Measurements from ENCODE around the gene NLRP5.
A peak's percentile ranks its signal among the peaks of the same experiment; 100 is the strongest.

DNA sequence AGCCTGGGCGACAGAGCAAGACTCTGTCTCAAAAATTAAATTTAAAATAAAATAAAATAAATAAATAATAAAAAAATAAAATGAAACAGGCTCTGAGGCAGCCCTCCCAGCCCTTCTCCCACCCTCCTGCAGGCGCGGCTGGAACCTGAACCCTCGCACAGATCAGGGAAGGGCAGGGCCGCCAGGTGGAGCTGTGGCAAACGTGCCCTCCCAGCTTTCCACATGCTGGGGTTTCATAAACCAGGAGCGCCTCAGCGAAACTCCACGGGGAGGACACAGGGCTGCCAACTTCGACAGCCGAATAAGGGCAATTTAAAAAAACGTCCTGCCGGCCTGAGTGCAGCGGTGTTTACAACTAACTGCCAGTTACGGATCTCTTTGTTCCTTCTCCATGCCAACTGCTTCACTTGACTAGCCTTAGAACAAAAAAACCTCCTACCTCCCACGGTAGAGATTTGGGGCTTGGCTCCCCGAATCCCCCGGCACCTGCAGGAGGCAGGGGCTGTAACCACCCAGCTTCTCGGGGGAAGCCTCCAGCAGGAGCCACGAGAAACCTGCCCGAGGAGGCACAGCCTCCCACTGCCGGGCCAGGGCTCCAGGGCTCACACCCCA is 118.6 kb downstream of the NLRP5 start:
- TF ChIP-seq POLR2A (IDR thresholded peaks at IDR 0.05; ENCODE audit: low read length) (no peak), EP300 (IDR thresholded peaks at IDR 0.05) (no peak), SREBF2 (IDR thresholded peaks at IDR 0.05) (no peak), RAD21 (conservative IDR thresholded peaks at IDR 0.05 in 1 of 2, IDR thresholded peaks at IDR 0.05 in 1 of 2) (peak; percentile 43 to 44; a peak in 3 of 5 replicates), CHD2 (IDR thresholded peaks at IDR 0.05; ENCODE audit: low read length, partially characterized antibody) (no peak), RFX5 (IDR thresholded peaks at IDR 0.05) (no peak), JUN (IDR thresholded peaks at IDR 0.05) (no peak), ZC3H11A (IDR thresholded peaks at IDR 0.05) (no peak)
- TF ChIP-seq, protein P1, sequence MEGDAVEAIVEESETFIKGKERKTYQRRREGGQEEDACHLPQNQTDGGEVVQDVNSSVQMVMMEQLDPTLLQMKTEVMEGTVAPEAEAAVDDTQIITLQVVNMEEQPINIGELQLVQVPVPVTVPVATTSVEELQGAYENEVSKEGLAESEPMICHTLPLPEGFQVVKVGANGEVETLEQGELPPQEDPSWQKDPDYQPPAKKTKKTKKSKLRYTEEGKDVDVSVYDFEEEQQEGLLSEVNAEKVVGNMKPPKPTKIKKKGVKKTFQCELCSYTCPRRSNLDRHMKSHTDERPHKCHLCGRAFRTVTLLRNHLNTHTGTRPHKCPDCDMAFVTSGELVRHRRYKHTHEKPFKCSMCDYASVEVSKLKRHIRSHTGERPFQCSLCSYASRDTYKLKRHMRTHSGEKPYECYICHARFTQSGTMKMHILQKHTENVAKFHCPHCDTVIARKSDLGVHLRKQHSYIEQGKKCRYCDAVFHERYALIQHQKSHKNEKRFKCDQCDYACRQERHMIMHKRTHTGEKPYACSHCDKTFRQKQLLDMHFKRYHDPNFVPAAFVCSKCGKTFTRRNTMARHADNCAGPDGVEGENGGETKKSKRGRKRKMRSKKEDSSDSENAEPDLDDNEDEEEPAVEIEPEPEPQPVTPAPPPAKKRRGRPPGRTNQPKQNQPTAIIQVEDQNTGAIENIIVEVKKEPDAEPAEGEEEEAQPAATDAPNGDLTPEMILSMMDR (IDR thresholded peaks at IDR 0.05): peak; percentile 58
- TF ChIP-seq, protein P2, sequence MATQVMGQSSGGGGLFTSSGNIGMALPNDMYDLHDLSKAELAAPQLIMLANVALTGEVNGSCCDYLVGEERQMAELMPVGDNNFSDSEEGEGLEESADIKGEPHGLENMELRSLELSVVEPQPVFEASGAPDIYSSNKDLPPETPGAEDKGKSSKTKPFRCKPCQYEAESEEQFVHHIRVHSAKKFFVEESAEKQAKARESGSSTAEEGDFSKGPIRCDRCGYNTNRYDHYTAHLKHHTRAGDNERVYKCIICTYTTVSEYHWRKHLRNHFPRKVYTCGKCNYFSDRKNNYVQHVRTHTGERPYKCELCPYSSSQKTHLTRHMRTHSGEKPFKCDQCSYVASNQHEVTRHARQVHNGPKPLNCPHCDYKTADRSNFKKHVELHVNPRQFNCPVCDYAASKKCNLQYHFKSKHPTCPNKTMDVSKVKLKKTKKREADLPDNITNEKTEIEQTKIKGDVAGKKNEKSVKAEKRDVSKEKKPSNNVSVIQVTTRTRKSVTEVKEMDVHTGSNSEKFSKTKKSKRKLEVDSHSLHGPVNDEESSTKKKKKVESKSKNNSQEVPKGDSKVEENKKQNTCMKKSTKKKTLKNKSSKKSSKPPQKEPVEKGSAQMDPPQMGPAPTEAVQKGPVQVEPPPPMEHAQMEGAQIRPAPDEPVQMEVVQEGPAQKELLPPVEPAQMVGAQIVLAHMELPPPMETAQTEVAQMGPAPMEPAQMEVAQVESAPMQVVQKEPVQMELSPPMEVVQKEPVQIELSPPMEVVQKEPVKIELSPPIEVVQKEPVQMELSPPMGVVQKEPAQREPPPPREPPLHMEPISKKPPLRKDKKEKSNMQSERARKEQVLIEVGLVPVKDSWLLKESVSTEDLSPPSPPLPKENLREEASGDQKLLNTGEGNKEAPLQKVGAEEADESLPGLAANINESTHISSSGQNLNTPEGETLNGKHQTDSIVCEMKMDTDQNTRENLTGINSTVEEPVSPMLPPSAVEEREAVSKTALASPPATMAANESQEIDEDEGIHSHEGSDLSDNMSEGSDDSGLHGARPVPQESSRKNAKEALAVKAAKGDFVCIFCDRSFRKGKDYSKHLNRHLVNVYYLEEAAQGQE (IDR thresholded peaks at IDR 0.05): no peak
